ENCODE data around the gene CDADC1. TPM values are rescaled to one million over a fixed set of nuclear protein-coding genes. Genes with fewer than 3 reads are reported as not detected.

Gene CDADC1
- total RNA-seq, 4 donors from 2014 or later = 1.1 to 4.0 (median 2.8) TPM

DNA sequence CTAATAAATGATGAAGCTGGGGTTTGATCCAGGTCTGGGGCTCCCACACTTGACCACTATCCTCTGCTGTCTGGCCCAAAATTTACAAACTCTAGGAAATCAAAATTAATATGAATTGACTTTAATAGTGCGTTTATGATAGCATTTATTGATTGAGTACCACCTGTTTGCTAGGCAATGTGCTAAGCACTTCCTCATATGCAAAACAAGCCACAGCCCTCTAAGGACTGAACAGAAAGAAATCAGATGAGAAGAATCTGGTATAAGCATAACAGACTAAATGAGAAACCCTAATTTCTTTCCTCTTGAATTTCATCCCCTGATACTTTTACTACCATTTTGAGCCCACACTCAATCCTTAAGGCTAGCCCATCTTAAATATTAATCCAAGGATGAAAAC lies 34.2 kb upstream of the CDADC1 start:
- intact Hi-C loops (cut with DNase I) = no loop called here
- Histone ChIP-seq H3K9me3 (no peaks in the 10 kb centered on the region), H3K4me3 (no peak overlapping the region), H3K4me1 (peaks cover 0 to 2% (median 0%) of the 10 kb centered on the region in 3 donors), H3K27me3 (peaks cover 0 to 17% (median 2%) of the 10 kb centered on the region in 4 donors), H3K36me3 (peaks cover 0 to 19% (median 0%) of the 10 kb centered on the region in 3 donors), H3K27ac (no peak overlapping the region)
- WGBS, 2 donors = 67 to 94% methylated on average over 1 of the region's 1 CpG
- no peak for DNase-seq
- TF ChIP-seq POLR2A (IDR thresholded peaks at IDR 0.05) = no peak
- TF ChIP-seq, protein P1, sequence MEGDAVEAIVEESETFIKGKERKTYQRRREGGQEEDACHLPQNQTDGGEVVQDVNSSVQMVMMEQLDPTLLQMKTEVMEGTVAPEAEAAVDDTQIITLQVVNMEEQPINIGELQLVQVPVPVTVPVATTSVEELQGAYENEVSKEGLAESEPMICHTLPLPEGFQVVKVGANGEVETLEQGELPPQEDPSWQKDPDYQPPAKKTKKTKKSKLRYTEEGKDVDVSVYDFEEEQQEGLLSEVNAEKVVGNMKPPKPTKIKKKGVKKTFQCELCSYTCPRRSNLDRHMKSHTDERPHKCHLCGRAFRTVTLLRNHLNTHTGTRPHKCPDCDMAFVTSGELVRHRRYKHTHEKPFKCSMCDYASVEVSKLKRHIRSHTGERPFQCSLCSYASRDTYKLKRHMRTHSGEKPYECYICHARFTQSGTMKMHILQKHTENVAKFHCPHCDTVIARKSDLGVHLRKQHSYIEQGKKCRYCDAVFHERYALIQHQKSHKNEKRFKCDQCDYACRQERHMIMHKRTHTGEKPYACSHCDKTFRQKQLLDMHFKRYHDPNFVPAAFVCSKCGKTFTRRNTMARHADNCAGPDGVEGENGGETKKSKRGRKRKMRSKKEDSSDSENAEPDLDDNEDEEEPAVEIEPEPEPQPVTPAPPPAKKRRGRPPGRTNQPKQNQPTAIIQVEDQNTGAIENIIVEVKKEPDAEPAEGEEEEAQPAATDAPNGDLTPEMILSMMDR (IDR thresholded peaks at IDR 0.05) = no peak

DNA sequence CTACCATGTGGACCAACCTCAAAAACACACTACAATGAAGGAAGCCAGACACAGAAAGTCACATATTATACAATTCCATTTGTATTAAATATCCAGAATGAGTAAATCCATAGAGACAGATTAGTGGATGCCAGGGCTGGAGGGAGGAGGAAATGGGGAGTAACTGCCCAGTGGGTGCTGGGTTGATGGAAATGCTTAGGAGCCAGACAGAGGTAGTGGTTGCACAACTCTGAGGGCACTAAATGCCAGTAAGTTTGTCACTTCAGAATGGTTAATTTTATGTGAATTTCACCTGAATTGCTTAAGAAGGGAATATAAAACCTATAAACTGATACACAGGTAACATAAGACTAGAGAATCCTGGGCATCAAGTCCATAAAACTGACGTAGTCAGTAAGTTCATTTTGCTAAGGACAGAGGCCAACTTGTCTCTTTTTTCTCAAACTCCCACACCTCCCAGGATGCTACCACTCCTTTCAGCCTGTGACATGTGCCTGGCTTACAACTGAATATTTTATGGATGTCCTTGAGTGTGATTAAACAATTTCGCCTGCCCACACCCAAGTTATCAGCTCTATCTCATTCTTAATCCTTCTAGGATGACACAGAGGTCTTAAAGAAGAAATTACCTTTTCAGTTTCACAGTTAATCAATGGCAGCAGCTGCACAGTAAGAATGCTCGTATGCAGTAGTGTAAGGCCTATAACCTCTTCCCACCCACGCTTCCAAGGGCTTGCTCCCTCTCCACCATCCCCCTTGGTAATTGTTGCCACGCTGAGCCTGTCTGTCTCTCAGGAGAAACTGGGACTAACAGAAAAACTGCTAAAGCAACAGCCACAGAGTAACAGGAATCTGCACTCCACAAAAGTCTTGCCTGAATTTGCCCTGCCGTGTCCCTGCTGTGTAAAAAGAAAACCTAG lies 33.5 kb upstream of the CDADC1 start:
- intact Hi-C loops (cut with DNase I) = no loop called here
- Histone ChIP-seq H3K9me3 (no peaks in the 10 kb centered on the region), H3K36me3 (peaks cover 0 to 12% (median 0%) of the 10 kb centered on the region in 3 donors), H3K4me3 (no peak overlapping the region), H3K4me1 (peaks cover 0 to 9% (median 3%) of the 10 kb centered on the region in 3 donors), H3K27me3 (peaks cover 0 to 24% (median 6%) of the 10 kb centered on the region in 4 donors), H3K27ac (no peak overlapping the region)
- DNase-seq = no peak
- TF ChIP-seq, protein P1 (IDR thresholded peaks at IDR 0.05) = no peak
- no peak for TF ChIP-seq POLR2A (IDR thresholded peaks at IDR 0.05)
- WGBS, 2 donors = 64 to 71% methylated on average over 4 to 6 of the region's 6 CpGs

DNA sequence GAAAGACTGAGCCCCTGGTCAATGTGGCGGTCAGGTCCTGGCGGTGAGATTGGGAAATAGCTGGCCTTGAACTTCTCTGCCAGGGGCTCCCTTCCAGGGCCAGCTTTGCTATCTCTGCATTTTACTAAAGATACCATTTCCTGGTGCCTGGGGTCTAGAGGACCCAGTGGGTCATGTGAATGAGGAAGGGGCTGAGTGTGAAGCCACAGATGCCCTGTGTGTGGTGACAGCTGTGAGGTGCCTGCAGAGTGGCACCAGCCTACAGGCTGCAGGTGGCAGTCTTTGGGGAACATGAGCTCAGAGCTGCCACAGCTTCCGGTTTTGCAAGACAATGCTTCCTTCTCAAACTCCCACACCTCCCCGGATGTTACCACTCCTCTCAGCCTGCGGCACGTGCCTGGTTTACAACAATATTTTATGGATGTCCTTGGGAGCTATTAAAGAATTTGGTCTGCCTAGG lies 32.8 kb upstream of the CDADC1 start:
- Histone ChIP-seq H3K36me3 (peaks cover 0 to 8% (median 0%) of the 10 kb centered on the region in 3 donors), H3K4me1 (peaks cover 3 to 16% (median 5%) of the 10 kb centered on the region in 3 donors), H3K9me3 (no peaks in the 10 kb centered on the region), H3K27ac (no peak overlapping the region), H3K27me3 (peaks cover 2 to 31% (median 7%) of the 10 kb centered on the region in 4 donors), H3K4me3 (no peak overlapping the region)
- intact Hi-C loops (cut with DNase I) = no loop called here
- WGBS, 2 donors = 52 to 67% methylated on average over 3 to 5 of the region's 6 CpGs
- TF ChIP-seq, protein P1 (IDR thresholded peaks at IDR 0.05) = peak in 1 of 6 experiments; percentile 12
- no peak for TF ChIP-seq POLR2A (IDR thresholded peaks at IDR 0.05)
- DNase-seq = no peak

DNA sequence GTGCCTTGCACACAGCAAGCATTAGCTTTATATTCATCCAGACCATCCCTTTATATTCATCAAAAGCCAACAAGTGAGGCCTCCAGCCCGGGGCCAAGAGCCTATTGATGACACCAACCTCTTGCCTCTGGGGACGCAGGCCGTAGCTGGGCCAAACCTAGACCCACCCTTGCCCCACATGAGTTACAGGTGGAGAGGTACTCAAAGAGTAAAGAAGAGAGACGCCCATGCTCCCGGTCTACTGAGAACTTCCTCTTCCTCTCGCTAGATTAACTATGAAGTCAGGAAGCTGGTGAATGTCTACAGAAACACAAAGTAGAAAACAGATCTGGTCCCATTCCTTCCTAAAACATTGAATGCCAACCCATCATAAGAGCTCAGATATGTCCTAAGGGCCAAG lies 31.4 kb upstream of the CDADC1 start:
- Histone ChIP-seq H3K36me3 (no peaks in the 10 kb centered on the region), H3K27me3 (peaks cover 3 to 45% (median 13%) of the 10 kb centered on the region in 4 donors), H3K27ac (no peak overlapping the region), H3K9me3 (no peaks in the 10 kb centered on the region), H3K4me3 (no peak overlapping the region), H3K4me1 (peaks cover 6 to 30% (median 15%) of the 10 kb centered on the region in 3 donors)
- 83 to 91% methylated on average over 4 to 5 of the region's 6 CpGs for WGBS, 2 donors
- intact Hi-C loops (cut with DNase I) = no loop called here
- DNase-seq = no peak
- TF ChIP-seq POLR2A (IDR thresholded peaks at IDR 0.05) = no peak
- TF ChIP-seq, protein P1 (IDR thresholded peaks at IDR 0.05) = no peak

DNA sequence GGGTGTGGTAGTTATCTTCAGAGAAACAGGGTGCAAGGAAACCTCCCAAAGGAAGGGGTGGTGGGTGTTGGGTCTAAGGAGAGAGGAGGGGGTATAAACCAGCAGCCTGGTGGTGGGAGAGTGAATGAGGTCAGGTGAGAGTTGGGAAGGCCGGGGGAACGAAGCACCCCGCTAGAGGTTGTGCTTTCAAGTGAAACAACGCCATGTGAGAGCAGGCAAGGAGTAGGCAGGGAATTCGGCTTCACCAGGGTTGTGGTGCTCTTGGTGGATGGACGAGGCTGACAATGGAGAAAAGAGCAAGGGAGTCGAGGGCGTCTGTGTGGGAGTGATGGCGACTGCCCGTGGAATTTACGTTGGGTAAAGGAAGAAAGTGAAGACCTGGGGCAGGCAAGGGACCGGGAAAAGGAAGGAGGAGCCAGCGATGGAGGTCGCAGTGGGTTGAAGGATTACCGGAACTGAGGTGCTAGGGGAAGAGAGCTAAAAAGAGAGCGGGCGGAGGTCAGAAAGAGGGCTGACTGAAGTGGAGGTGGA lies 29.7 kb upstream of the CDADC1 start:
- TF ChIP-seq POLR2A (IDR thresholded peaks at IDR 0.05) = no peak
- TF ChIP-seq, protein P1 (IDR thresholded peaks at IDR 0.05) = no peak
- WGBS, 2 donors = 56 to 59% methylated on average over 17 of the region's 17 CpGs
- Histone ChIP-seq H3K27ac (no peak overlapping the region), H3K4me3 (no peak overlapping the region), H3K9me3 (no peaks in the 10 kb centered on the region), H3K36me3 (no peaks in the 10 kb centered on the region), H3K4me1 (peaks cover 6 to 30% (median 15%) of the 10 kb centered on the region in 3 donors), H3K27me3 (peaks cover 3 to 62% (median 15%) of the 10 kb centered on the region in 4 donors)
- no peak for DNase-seq
- intact Hi-C loops (cut with DNase I) = no loop called here

Data from esophagus squamous epithelium (tissue), 5 donors.